ENCODE data around the gene FGFR3.
"Not testable (repeated sequence)": the region's sequence is repeated elsewhere in the genome, so short reads cannot be mapped to it uniquely, and the experiment has no call there.

The FGFR3 gene

DNA sequence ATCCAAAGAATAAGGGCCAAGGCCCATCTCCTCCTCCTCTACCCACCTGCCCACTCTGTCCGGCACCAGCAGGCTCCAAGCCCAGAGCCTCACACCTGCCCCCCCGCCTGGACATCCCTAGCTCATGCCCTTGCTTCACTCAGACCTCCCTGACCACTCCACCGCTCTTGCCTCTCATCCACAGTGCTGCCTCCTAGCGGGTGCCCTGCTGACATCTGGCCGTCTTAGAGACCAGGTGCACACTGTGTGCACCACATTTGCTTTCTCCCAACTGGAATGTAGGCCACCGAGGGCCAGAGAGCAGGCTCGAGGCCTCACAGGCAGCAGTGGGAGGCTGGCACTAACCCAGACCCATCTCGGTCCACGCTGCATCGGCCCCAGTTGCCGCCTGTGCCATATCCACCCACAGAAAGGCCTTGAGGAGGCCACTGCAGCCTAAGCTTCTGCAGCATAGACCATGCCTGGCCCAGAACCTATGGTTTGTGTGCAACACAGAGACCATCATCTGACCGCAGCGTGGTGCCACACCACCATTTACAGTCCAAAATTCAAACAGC is 49.3 kb downstream of the FGFR3 start:
- no peak for DNase-seq (ENCODE audit: low spot score)

DNA sequence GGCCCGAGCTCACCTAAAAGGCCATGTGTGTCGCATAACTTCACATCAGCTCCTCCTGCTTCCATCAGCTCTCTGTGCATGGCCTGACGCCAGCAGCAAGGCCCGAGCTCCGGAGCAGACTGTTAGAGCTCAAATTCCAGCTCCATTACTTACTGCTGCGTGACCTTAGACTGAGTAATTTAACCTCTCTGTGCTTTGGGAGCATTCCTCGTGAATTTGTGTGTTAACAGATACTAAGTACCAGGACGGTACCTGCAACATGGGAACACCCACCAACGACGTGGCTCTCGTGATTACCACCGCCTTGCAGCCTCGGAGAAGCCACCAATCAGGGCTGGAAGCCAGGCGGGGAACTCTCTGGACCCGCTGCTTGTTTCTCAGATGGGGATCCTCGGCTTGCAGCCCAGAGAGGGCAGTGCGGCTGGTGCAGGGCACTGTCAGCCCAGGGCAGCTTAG is 49.9 kb downstream of the FGFR3 start:
- no peak for DNase-seq (ENCODE audit: low spot score)

DNA sequence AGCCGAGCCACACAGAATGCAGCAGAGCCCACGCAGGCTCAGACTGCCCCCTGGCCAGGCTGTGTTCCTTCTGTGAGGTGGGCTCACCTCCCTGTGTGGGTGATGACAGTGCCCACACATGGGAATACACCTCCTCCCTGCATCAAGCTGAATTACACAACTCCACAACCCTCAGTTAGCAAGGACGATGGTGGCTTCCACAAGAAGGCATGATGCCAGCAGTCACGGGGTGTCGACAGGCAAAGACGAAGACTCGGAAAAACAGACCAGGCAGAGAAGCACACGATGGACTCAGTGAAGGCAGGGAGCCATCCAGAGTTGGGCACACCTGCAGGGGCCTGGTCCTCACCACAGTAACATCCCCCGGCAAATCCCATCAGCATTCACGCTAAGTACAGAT is 50.8 kb downstream of the FGFR3 start:
- DNase-seq (ENCODE audit: low spot score), result no peak

DNA sequence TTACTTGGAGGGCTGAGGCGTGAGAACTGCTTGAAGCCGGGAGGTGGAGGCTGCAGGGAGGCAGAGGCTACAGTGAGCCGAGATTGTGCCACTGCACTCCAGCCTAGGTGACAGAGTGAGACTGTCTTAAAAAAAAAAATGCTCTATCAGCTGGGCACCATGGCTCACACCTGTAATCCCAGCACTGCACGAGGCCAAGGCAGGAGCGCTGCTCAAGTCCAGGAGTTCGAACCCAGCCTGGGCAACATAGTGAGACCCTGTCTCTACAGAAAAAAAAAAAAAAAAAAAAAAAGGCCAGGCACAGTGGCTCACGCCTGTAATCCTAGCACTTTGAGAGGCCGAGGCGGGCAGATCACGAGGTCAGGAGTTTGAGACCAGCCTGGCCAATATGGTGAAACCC is 51.5 kb downstream of the FGFR3 start:
- not testable (repeated sequence) for DNase-seq (ENCODE audit: low spot score)

DNA sequence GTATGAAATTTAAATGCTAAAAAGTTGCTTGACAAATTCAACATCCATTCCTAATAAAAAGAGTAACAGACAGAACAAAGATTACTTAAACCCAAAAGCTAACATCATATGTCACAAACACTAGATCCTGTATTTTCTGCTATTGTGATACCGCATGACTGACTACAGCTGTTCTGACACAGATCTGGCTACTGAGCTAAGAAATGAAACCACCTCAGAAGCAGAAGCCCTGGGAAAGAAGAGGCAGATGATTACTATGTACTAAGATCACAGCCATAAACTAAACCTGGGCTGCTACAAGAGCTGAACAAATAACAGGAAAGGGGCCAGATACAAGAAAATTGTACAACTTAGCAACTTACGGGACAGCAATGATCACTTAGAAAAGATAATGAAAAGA is 53.5 kb downstream of the FGFR3 start:
- no peak for DNase-seq (ENCODE audit: low spot score)

DNA sequence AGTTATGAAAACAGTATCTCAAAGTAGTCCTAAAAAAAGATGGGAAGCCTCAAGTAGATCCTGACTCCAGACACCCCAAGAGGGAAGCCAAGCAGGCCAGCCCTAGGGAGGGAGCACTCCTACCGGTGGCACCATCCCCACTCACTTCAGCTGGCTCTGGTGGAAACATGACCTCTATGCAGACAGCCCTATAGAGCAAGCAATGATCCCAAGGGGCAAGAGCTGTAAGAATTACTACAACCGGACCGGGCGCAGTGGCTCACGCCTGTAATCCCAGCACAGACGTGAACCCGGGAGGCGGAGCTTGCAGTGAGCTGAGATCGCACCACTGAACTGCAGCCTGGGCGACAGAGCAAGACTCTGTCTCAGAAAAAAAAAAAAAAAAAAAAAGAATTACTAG is 57.2 kb downstream of the FGFR3 start:
- no peak for DNase-seq (ENCODE audit: low spot score)

DNA sequence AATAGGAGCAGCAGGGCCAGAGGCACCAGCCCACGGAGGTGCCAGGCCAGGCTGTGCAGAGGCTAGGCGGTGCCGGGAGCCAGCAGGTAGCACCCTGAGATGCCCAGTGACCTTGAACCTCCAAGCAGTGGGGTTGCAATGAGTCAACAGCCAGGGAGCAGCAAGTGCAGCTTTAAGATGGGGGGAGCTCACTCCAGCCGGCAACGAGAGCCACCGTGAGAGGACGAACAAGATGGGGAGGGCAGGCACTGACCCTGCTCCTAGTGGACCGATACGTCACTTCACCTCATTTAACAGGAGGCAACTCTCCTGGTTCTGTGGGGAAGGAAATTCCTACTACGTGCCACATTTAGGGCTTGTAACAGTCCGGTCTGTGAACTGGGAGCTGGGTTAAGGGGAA is 58.1 kb downstream of the FGFR3 start:
- peak; percentile 47 for DNase-seq (ENCODE audit: low spot score)

DNA sequence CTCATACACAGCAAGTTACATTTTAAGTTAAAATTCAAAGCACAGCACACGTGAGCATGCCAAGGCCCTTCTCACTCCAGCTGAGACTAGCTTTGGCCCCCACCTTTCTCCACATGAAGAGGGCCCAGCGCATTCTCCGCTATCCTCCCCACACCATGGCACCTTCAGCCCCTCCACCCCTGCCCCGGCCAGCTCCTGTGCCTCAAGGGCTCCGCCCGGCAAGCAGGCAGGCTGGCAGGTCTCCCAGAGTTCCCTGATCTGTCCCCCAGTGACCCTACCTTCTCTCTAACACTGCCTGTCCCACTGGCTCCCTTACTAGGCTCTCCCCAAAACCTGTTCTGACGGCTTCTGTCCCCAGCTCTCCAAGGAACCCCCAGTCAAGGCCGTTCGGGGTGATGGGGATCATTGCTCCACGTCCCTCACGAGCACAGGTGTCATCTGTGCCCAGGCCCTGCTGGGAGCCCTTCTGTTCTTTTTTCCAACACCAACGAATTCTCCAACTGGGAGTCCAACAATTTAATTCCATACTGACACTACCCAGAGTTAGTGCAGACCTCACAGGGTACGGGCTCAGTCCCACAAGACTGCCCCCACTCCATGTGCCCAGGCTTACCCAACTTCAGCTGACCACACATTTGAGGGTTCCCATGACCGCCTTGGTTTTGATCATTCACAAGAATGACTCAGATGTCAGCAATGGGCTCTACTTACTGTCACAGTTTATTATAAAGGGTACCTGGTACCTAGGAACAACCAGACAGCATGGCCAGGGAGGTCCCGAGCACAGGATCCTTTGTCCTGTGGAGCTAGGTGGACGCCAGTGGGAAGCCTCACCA is 58.7 kb downstream of the FGFR3 start:
- no peak for DNase-seq (ENCODE audit: low spot score)

DNA sequence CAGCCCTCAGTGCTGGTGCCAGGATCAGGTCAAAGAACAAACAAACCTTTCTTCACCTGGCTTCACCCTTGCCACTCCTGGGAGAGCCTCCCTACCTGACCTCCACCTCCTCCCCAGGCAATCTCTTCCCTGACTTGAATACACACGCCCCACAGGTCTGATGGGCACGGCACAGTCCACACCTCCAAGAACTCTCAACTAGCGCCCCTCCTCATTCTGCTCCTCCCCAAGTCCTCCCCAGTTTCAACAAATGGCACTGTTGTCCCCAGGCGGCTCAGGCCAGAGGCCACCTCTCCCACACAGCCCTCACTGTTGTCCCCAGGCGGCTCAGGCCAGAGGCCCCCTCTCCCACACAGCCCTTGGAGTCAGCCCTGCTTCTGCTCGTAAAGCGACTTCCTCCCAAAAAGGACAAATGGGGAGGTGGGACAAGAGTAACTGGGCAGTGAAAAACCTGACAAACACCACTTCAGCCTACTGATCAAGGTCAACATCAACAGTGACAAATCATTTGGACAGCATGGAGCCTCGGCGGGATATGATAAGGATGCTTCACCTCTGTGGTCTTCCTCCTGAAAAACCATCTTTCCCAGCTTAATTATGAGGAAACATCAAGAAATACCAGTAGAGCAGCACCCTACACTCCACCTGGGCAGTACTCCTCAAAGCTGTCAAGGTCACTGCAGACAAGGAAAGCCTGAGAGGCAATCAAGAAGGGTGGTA is 60.0 kb downstream of the FGFR3 start:
- no peak for DNase-seq (ENCODE audit: low spot score)

DNA sequence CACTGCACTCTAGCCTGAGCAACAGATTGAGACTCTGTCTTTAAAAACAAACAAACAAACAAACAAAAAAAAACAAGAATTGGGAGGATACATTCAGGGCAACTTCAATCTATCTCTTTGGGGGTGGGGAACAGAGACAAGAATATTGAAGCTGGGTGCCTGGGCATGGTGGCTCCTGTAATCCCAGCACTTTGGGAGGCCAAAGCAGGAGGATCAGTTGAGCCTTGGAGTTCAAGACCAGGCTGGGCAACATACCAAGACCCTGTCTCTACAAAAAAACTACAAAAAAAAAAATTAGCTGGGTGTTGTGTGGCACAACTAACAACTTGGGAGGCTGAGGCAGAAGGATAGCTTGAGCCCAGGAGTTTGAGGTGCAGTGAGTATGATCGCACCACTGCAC is 61.7 kb downstream of the FGFR3 start:
- no peak for DNase-seq (ENCODE audit: low spot score)

DNA sequence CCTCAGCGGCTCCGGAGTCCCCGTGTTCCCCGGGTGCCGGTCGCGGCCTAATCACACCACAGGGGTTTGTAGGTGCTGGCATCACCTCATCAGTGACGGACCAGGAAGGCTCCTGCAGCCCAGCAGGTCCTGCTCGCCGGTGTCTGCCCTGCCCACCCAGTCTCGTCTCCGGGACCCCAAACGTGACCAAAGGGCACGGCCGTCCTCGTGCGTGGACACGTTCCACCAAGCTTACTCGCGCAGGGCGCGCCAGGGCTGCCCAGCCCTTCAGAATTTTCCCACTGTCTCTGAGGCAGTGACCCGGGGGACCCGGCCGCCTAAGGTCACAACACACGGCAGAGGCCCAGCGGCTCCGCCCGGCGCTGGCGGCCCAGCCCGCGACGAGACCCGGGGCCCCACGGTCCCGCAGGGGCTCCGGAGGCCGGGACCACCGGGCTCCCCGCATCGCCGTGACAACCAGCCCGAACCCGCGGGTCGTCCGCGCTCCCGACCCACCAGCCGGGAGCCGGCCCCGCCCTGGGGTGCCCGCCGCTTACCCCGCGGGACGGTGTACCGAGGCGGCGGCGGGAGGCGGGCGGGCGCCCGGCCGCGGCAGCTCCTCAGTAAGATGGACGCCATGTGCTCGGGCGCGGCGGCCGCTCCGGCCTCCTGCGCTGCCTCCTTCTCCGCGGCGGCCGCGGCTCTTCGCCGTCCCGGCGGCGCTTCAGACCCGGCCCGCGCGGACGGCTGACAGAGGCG is 62.4 kb downstream of the FGFR3 start:
- peak; percentile 38 for DNase-seq (ENCODE audit: low spot score)

DNA sequence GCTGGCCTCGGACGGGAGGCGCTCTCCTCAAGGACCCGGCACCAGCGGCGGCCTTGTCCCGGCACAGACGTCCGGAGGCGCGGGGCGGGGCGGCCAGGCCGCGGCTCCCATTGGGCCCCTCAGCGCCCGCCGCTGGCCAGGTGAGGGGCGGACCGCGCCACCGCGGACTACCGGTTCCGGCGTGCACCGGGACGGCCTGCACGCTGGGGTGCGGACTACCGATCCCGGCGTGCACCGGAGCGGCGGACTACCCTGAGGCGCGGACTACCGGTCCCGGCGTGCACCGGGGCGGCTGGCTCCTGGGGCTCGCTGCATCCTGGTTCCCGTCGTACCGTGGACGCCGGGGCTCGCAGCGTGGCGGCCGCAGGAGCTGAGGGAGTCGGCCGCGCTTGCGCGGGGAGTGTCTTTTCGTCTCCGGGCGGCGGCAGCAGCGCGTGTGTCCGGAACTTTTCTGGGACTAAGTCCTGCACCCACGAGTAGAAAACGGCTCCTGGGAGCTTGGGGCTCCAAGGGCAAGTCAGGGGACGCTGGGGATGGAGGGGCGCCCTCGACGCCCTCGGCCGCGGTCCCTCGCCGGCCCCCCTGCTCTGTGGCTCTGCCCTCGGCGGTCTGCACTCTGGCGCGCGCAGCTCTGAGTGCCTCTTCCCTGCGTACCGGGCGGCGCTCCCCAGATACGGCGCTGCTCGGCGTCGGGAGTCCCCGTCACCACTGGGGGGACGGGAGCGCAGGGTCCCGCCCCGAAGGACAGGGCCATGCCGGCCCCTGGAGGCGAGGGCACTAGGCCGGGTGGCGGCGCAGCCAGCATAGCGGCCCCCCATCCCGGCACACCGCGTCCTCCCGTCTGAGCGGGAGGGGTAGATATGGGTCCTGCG is 63.2 kb downstream of the FGFR3 start, which contains the start of gene LETM1:
TSS of gene LETM1 (minus strand) at position 86 of the 872 bp plus-strand sequence. CDS start 206 bp downstream, outside the sequence.
- peak; percentile 99 for DNase-seq (ENCODE audit: low spot score)

DNA sequence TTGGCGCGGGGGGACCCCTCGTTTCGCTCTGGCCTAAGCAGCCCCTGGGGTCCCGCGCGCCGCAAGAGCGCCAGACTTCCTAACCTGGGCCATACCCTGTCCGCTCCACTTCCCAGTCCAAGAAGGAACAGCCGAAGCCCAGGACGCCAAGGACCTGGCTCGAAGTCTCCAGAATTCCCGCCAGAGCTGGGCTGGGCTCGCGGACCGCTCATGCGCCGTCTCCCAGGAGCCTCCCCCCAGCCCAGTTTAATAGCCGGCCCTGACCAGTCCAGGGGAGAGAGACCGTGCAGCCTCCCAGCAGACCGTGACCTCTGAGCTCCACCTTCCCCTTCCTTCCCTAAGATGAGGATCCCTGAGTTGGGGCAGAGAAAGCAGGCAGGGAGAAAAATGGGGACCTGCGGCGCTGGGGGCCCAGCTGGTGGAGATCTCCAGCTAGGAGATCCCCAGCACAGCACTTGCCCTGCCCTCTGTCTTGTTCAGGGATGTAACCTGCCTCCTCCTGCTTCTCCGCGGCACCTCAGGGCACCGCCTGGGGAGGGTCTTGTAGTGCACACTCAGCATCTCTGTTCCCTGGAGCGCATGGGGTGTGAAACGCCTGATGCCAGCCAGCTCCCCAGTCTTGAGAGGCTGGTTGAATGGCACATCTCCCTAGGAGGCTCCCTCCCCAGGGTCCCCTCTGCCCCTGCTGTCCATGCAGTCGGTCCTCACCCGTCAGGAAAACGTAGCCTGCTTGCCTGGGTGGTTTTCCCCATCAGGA is 64.0 kb downstream of the FGFR3 start:
- peak; percentile 31 for DNase-seq (ENCODE audit: low spot score)

DNA sequence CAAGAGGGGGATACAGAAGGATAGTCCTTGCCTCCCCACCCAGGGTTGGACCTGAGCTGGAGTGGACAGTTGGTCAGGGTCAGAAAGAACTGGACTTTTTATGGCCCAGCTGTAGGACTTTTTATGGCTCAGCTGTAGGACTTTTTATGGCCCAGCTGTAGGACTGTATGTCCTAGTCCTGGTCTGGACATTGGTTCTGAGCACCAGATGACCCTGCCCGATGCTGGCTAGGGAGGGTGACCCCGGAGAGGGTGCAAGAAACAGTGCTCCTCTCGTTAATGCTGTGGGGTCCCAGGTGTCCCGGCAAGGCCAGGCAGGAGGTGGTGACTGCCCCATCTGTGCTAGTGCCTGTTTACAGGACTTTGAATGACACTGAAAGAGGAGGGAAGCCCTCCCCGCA is 64.8 kb downstream of the FGFR3 start:
- no peak for DNase-seq (ENCODE audit: low spot score)

Measured in iPS-NIHi11 (cell line).